Vagina (tissue), 2 donors: Measurements from ENCODE around the gene CHD8. TPM values are rescaled to one million over a fixed set of nuclear protein-coding genes. Genes with fewer than 3 reads are reported as not detected.

ENCODE experiments used
- DNase-seq, 2 donors: peaks; one replicate each; pipeline ENCODE4 v3.0.0-alpha.2; 2017; ENCODE audit errors: extremely low spot score in 2 of 2
- H3K27ac ChIP-seq: fragments of 200-600 bp; sonication (generic); one replicate; pipeline ENCODE4 v1.5.1; 2019
- H3K27me3 ChIP-seq: fragments of 200-600 bp; sonication (generic); one replicate; pipeline ENCODE4 v1.5.1; 2019
- H3K36me3 ChIP-seq, 2 donors: fragments of 200-600 bp; sonication (generic); one replicate each; pipeline ENCODE4 v1.5.1; 2017 to 2019
- H3K4me1 ChIP-seq: fragments of 200-600 bp; sonication (generic); one replicate; pipeline ENCODE4 v1.5.1; 2019
- H3K4me3 ChIP-seq, 2 donors: fragments of 200-600 bp; sonication (generic); 1 replicate in 1 of 2; 2 replicates in 1 of 2; pipeline ENCODE4 v1.5.1; 2016 to 2019
- H3K9me3 ChIP-seq: fragments of 200-600 bp; sonication (generic); one replicate; pipeline ENCODE4 v1.5.1; 2019
- POLR2A ChIP-seq, 2 donors: fragments of 450-650 bp; IDR thresholded peaks; one replicate each; pipeline ENCODE4 v1.6.1; 2017; ENCODE audit warnings: antibody characterized with exemption in 2 of 2, mild to moderate bottlenecking in 2 of 2, moderate library complexity in 2 of 2
- POLR2AphosphoS5 ChIP-seq, 2 donors: sonication (generic); formaldehyde crosslinking; IDR thresholded peaks; one replicate each; pipeline ENCODE4 v1.9.0; 2017; ENCODE audit warnings: antibody characterized with exemption in 2 of 2, mild to moderate bottlenecking in 2 of 2, low read depth in 1 of 2; ENCODE audit not compliant: insufficient read depth in 1 of 2
- intact Hi-C: fragments of 100-400 bp; cut with DNase I; formaldehyde crosslinking; loops from one replicate; pipeline ENCODE4 v1.15.1; 2023
- small RNA-seq: library from RNA; depleted of rRNA; stranded (forward); fragments of <200 nt; gene quantifications from one replicate; pipeline ENCODE3, GENCODE V24; 2016
- total RNA-seq: library from RNA; depleted of rRNA; stranded (reverse); fragments of >200 nt; gene quantifications from one replicate; pipeline ENCODE4 v1.2.3, GENCODE V29; 2016
- TF ChIP-seq, protein P1 (sequence below), 3 experiments: fragments of 450-650 bp in 2 of 3; fragments of 200-600 bp in 1 of 3; sonication (generic) in 1 of 3; IDR thresholded peaks; one replicate each; pipeline ENCODE4 v1.5.1; 2017 to 2019; ENCODE audit warnings: antibody characterized with exemption in 3 of 3, mild to moderate bottlenecking in 2 of 3, moderate library complexity in 2 of 3

Gene CHD8
- total RNA-seq, 1 donor from 2014 or later = 61.1 TPM

DNA sequence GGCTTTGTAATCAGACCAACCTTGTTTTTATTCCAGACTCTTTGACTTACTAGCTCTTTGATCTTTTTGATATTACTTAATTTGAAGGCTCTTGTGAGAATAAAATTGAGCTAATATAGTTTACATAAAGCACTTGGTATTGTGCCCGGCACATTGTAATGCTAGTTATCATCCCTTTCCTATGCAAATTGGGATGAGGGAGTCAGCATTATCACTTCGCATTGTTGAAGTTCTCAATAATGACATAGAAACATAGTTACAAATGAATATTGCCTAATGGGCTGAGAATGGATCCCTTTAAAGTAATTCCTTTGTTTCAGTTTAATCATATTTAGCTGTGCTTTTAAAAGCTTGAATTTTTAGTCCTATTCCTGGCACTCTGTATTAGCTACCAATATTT lies 108.7 kb downstream of the CHD8 start:
- no peaks in the 10 kb centered on the region for H3K27me3 ChIP-seq

DNA sequence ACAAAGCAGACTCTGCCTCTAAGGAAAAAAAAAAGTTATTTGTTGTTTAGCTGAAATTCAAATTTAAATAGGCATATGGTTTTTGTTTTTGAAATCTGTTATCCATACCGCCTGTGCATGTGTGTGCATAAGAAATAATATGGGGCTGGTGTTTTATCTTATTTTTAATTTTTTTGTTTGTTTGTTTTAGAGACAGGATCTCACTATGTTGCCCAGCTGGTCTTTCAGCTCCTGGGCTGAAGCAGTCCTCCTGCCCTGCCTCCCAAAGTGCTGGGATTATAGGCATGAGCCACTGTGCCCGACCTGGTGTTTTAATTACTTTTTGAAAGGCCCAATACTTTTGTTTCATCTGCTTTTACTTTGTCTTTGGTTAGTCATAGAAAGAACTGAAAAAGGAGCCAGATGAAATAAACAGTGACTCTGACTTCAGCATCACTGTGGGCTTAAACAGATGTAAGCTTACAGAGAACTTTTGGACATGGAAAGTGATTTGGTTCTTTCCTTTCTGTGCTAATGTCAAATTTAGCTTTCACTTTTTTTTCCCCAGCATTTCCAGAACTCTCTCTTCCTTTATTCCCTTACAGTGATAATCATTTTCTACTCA lies 109.3 kb downstream of the CHD8 start:
- TF ChIP-seq, protein P1, sequence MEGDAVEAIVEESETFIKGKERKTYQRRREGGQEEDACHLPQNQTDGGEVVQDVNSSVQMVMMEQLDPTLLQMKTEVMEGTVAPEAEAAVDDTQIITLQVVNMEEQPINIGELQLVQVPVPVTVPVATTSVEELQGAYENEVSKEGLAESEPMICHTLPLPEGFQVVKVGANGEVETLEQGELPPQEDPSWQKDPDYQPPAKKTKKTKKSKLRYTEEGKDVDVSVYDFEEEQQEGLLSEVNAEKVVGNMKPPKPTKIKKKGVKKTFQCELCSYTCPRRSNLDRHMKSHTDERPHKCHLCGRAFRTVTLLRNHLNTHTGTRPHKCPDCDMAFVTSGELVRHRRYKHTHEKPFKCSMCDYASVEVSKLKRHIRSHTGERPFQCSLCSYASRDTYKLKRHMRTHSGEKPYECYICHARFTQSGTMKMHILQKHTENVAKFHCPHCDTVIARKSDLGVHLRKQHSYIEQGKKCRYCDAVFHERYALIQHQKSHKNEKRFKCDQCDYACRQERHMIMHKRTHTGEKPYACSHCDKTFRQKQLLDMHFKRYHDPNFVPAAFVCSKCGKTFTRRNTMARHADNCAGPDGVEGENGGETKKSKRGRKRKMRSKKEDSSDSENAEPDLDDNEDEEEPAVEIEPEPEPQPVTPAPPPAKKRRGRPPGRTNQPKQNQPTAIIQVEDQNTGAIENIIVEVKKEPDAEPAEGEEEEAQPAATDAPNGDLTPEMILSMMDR (IDR thresholded peaks at IDR 0.05) = no peak
- TF ChIP-seq POLR2AphosphoS5 (IDR thresholded peaks at IDR 0.05; ENCODE audit: insufficient read depth in 1 of 2, low read depth in 1 of 2) = no peak
- TF ChIP-seq POLR2A (IDR thresholded peaks at IDR 0.05) = no peak
- H3K27ac ChIP-seq = no peak overlapping the region
- DNase-seq = no peak

More for the DNA sequence above, 108.7 kb downstream of the CHD8 start:
- no peaks in the 10 kb centered on the region for H3K4me1 ChIP-seq
- no peak overlapping the region for H3K4me3 ChIP-seq
- no peak overlapping the region for H3K27ac ChIP-seq
- H3K36me3 ChIP-seq = peaks cover 0 to 7% of the 10 kb centered on the region in 2 donors
- intact Hi-C loops = no loop called here
- TF ChIP-seq POLR2AphosphoS5 (IDR thresholded peaks at IDR 0.05; ENCODE audit: insufficient read depth in 1 of 2, low read depth in 1 of 2) (no peak), POLR2A (IDR thresholded peaks at IDR 0.05) (no peak)
- TF ChIP-seq, protein P1 (IDR thresholded peaks at IDR 0.05) = no peak
- no peak for DNase-seq
- no peaks in the 10 kb centered on the region for H3K9me3 ChIP-seq

DNA sequence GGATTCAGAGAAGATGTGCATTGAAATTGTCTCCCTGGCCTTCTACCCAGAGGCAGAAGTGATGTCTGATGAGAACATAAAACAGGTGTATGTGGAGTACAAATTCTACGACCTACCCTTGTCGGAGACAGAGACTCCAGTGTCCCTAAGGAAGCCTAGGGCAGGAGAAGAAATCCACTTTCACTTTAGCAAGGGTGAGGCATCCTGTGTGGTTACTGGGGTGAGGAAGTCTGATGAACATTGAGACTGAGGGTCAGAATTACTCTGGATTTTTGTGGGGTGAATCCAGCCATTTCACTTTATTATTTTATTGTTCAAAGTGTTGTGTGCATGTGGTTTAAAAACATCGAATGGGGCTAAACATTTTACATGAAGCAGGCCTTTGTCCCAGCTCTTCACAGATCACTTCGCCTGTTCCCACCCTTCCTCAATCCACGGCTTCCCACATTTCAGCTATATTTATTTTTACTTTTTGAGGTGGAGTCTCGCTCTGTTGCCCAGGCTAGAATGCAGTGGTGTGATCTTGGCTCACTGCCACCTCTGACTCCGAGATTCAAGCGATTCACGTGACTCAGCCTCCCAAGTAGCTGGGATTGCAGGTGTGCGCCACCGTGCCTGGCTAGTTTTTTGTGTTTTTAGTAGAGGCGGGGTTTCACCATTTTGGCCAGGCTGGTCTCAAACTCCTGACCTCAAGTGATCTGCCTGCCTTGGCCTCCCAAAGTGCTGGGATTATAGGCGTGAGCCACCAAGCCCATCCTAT lies 112.7 kb downstream of the CHD8 start:
- intact Hi-C loops = no loop called here
- DNase-seq = no peak
- Histone ChIP-seq H3K9me3 (no peaks in the 10 kb centered on the region), H3K4me3 (no peak overlapping the region), H3K4me1 (no peaks in the 10 kb centered on the region), H3K27me3 (no peaks in the 10 kb centered on the region), H3K36me3 (no peaks in the 10 kb centered on the region), H3K27ac (no peak overlapping the region)
- TF ChIP-seq POLR2A (IDR thresholded peaks at IDR 0.05) = no peak
- no peak for TF ChIP-seq POLR2AphosphoS5 (IDR thresholded peaks at IDR 0.05; ENCODE audit: insufficient read depth in 1 of 2, low read depth in 1 of 2)
- TF ChIP-seq, protein P1 (IDR thresholded peaks at IDR 0.05) = no peak

More for the DNA sequence above, 109.3 kb downstream of the CHD8 start:
- intact Hi-C loops = no loop called here
- no peaks in the 10 kb centered on the region for H3K4me1 ChIP-seq
- no peak overlapping the region for H3K4me3 ChIP-seq
- no peaks in the 10 kb centered on the region for H3K9me3 ChIP-seq
- H3K27me3 ChIP-seq = no peaks in the 10 kb centered on the region
- H3K36me3 ChIP-seq = peaks cover 0 to 4% of the 10 kb centered on the region in 2 donors

Small RNAs within 50 kb of the gene (small RNA-seq; reads per million reads assigned to genes)
- gene RN7SL650P = not detected
- 10,475 reads per million, percentile 100 among the genes with 10 or more reads in this experiment for gene SNORD8
- gene SNORD9 = 21.1 reads per million, percentile 95 among the genes with 10 or more reads in this experiment

Other genes with a start within 250 kb of the CHD8 start
- 345 TPM for gene HNRNPC, start 186.7 kb downstream of the CHD8 start, total RNA-seq
- not detected for gene RPGRIP1, start 176.0 kb downstream of the CHD8 start, total RNA-seq
- 50.1 TPM for gene SUPT16H, start 72.1 kb downstream of the CHD8 start, total RNA-seq
- gene RAB2B, start 20.8 kb upstream of the CHD8 start, total RNA-seq = 19.4 TPM
- 23.3 TPM for gene TOX4, start 21.1 kb upstream of the CHD8 start, total RNA-seq
- gene METTL3, start 55.2 kb upstream of the CHD8 start, total RNA-seq = 71.5 TPM
- gene SALL2, start 70.2 kb upstream of the CHD8 start, total RNA-seq = 9.8 TPM
- gene OR10G3, start 124.0 kb upstream of the CHD8 start, total RNA-seq = not detected
- not detected for gene OR10G2, start 178.8 kb upstream of the CHD8 start, total RNA-seq
- gene OR4E2, start 197.7 kb upstream of the CHD8 start, total RNA-seq = not detected
- gene OR4E1, start 217.7 kb upstream of the CHD8 start, total RNA-seq = not detected